Tibial artery (tissue), 4 donors: ENCODE data around the gene CHST8.

Source experiments
- DNase-seq, 2 donors: peaks; one replicate each; pipeline ENCODE4 v3.0.0-alpha.2; 2019
- H3K27ac ChIP-seq, 2 donors: fragments of 200-600 bp; sonication (generic) in 1 of 2; 1 replicate in 1 of 2; 2 replicates in 1 of 2; pipeline ENCODE4 v1.5.1; 2018 to 2019; ENCODE audit warnings: mild to moderate bottlenecking in 1 of 2
- H3K27me3 ChIP-seq, 2 donors: fragments of 200-600 bp; sonication (generic) in 1 of 2; one replicate each; pipeline versions ENCODE4 v1.5.1 to v1.6.0; 2016 to 2019
- H3K36me3 ChIP-seq, 3 donors: fragments of 200-600 bp; sonication (generic) in 2 of 3; one replicate each; pipeline ENCODE4 v1.5.1; 2016 to 2019; ENCODE audit warnings: mild to moderate bottlenecking in 2 of 3
- H3K4me1 ChIP-seq, 4 donors: fragments of 200-600 bp; sonication (generic) in 2 of 4; 1 replicate in 3 of 4; 2 replicates in 1 of 4; pipeline ENCODE4 v1.5.1; 2016 to 2019
- H3K4me3 ChIP-seq, 2 donors: fragments of 200-600 bp; sonication (generic) in 1 of 2; 1 replicate in 1 of 2; 2 replicates in 1 of 2; pipeline ENCODE4 v1.5.1; 2018 to 2019; ENCODE audit warnings: mild to moderate bottlenecking in 2 of 2
- H3K9me3 ChIP-seq, 3 donors: fragments of 200-600 bp; sonication (generic) in 1 of 3; one replicate each; pipeline ENCODE4 v1.5.1; 2016 to 2019
- CTCF ChIP-seq, 2 experiments: fragments of 200-600 bp in 1 of 2; fragments of 450-650 bp in 1 of 2; IDR thresholded peaks; one replicate each; pipeline ENCODE4 v1.5.1; 2017 to 2019; ENCODE audit warnings: antibody characterized with exemption in 2 of 2, mild to moderate bottlenecking in 1 of 2, moderate library complexity in 1 of 2
- intact Hi-C: fragments of 100-400 bp; cut with DNase I; formaldehyde crosslinking; loops from one replicate; pipeline ENCODE4 v1.15.0; 2023; ENCODE audit warnings: low total_unique reads

Gene CHST8

GRCh38 chr19:33819880-33820781 is 198.4 kb downstream of the CHST8 start:
- Histone ChIP-seq H3K27me3 (no peaks in the 10 kb centered on the region), H3K36me3 (no peaks in the 10 kb centered on the region), H3K27ac (peak overlapping the region; percentile 84 to 85), H3K9me3 (no peaks in the 10 kb centered on the region), H3K4me1 (peaks cover 0 to 28% (median 21%) of the 10 kb centered on the region in 4 donors), H3K4me3 (peak overlapping the region; percentile 44 to 49)
- TF ChIP-seq CTCF (IDR thresholded peaks at IDR 0.05): peak in 1 of 2 experiments; percentile 4
- intact Hi-C loops: no loop called here
- DNase-seq: peak; percentile 79 to 92

- Histone ChIP-seq H3K36me3 (no peaks in the 10 kb centered on the region), H3K4me1 (peaks cover 0 to 21% (median 18%) of the 10 kb centered on the region in 4 donors), H3K4me3 (no peak overlapping the region), H3K9me3 (no peaks in the 10 kb centered on the region), H3K27me3 (peaks cover 0 to 5% of the 10 kb centered on the region in 2 donors), H3K27ac (no peak overlapping the region)
- TF ChIP-seq CTCF (IDR thresholded peaks at IDR 0.05): no peak
- intact Hi-C loops: no loop called here
- DNase-seq: peak in 1 of 2 donors; percentile 6
Measured at GRCh38 chr19:33821871-33822270, 200.1 kb downstream of the CHST8 start.
